Retinal pigment epithelial cell (primary cell): ENCODE measurements around the gene SMURF1.

Experiments used
- DNase-seq: peaks from one replicate; pipeline ENCODE4 v3.0.0-alpha.2; 2010; ENCODE audit warnings: low read depth
- H3K4me3 ChIP-seq: 2 replicates; pipeline ENCODE4 v1.5.1; 2011; ENCODE audit warnings: mild to moderate bottlenecking, low read length, control low read depth, moderate library complexity
- CTCF ChIP-seq: conservative IDR thresholded peaks from 2 replicates; pipeline ENCODE4 v1.5.1; 2011; ENCODE audit warnings: low read depth, low read length, control low read depth, inconsistent platforms

SMURF1 gene

GRCh38 chr7:99005776-99006175, 138.1 kb downstream of the SMURF1 start:
- DNase-seq, result no peak
- no peak overlapping the region for H3K4me3 ChIP-seq
- TF ChIP-seq CTCF, result no peak

- no peak for DNase-seq
- H3K4me3 ChIP-seq, result no peak overlapping the region
- TF ChIP-seq CTCF, result no peak
These were observed 139.0 kb downstream of the SMURF1 start for GRCh38 chr7:99004781-99005500.

- no peak for TF ChIP-seq CTCF
- no peak overlapping the region for H3K4me3 ChIP-seq
- no peak for DNase-seq
These were observed 139.7 kb downstream of the SMURF1 start for GRCh38 chr7:99004216-99004615.

GRCh38 chr7:99003419-99003818, 140.5 kb downstream of the SMURF1 start:
- H3K4me3 ChIP-seq, result no peak overlapping the region
- DNase-seq, result no peak
- no peak for TF ChIP-seq CTCF

- no peak for DNase-seq
- H3K4me3 ChIP-seq, result no peak overlapping the region
- no peak for TF ChIP-seq CTCF
These were observed 141.1 kb downstream of the SMURF1 start for GRCh38 chr7:99002827-99003212.

GRCh38 chr7:99002148-99002826, 141.6 kb downstream of the SMURF1 start:
- no peak overlapping the region for H3K4me3 ChIP-seq
- DNase-seq, result no peak
- no peak for TF ChIP-seq CTCF
